Measurements from ENCODE around the gene SPRY4. TPM values are rescaled to one million over a fixed set of nuclear protein-coding genes. Genes with fewer than 3 reads are reported as not detected.

The SPRY4 gene
- total and polyA plus RNA-seq, 2 of the 13 experiments (the other 11 are each of a cell fraction or from before 2014, with no cell fraction given), result 8.9 to 17.8 TPM

DNA sequence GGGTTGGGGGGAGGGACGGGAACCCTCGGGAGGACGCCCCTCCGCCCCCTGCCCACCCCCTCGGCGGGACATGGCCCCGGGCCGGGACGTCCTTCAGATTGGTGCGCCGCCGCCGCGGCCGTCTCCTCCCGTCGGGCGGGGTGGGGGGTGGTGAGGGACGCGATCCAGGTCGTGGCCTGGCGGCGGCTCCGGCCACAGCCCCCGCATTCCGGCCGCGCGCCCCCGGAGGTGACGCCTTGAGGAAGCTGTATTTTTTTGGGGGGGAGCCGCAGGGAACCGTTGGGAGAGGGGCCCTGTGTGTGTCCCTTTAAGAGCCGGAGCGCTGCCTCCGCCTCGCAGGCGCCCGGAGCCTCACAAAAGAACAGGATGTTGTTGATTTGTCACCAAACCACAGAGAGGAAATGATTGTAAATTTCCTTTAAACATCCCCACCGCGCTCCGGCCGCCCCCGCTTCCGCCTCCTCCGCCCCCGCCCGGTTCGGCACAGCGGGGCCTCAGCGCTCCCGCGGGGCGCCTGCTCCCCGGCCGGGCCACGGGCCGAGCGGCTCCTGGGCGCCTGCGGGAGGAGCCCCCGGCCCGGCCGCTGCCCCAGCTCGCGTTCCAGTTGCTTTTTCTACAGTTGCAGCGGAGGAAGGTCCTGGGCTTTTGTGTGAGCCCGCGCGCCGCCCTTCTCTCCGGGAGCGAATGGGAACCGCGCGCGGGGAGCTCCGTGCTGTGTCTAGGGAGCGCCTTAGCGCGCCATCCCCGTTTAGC is 32.1 kb upstream of the SPRY4 start (continued):
- 0 out of 2 replicates have a peak, but pooled peaks have one; percentile 32 for TF ChIP-seq ELF4 (CRISPR knock-in tag; IDR thresholded peaks at IDR 0.05; ENCODE audit: borderline replicate concordance)
- TF ChIP-seq ELF1 (CRISPR knock-in tag; IDR thresholded peaks at IDR 0.05), result peak; percentile 33; the same call in 1 of the 2 replicates
- TF ChIP-seq SOX5 (CRISPR knock-in tag; IDR thresholded peaks at IDR 0.05; ENCODE audit: borderline replicate concordance), result peak; percentile 60; the same call in 1 of the 2 replicates
- TF ChIP-seq ZNF552 (CRISPR knock-in tag; IDR thresholded peaks at IDR 0.05; ENCODE audit: borderline replicate concordance), result no peak
- peak; percentile 94 for TF ChIP-seq RBFOX2 (IDR thresholded peaks at IDR 0.05; ENCODE audit: low read depth, low read length)
- TF ChIP-seq, protein P1, sequence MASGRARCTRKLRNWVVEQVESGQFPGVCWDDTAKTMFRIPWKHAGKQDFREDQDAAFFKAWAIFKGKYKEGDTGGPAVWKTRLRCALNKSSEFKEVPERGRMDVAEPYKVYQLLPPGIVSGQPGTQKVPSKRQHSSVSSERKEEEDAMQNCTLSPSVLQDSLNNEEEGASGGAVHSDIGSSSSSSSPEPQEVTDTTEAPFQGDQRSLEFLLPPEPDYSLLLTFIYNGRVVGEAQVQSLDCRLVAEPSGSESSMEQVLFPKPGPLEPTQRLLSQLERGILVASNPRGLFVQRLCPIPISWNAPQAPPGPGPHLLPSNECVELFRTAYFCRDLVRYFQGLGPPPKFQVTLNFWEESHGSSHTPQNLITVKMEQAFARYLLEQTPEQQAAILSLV (CRISPR knock-in tag; IDR thresholded peaks at IDR 0.05; ENCODE audit: borderline replicate concordance), result no peak
- TF ChIP-seq FOXP1 (IDR thresholded peaks at IDR 0.05), result no peak
- no peak; the same call in none of the 2 replicates for TF ChIP-seq FOXP1 (CRISPR knock-in tag; IDR thresholded peaks at IDR 0.05)
- TF ChIP-seq XBP1 (CRISPR knock-in tag; IDR thresholded peaks at IDR 0.05), result no peak
- 0 out of 2 replicates have a peak, but pooled peaks have one; percentile 25 for TF ChIP-seq ARNT2 (CRISPR knock-in tag; IDR thresholded peaks at IDR 0.05; ENCODE audit: low read depth)
- no peak for TF ChIP-seq DR1 (CRISPR knock-in tag; IDR thresholded peaks at IDR 0.05)
- TF ChIP-seq ZNF335 (CRISPR knock-in tag; IDR thresholded peaks at IDR 0.05), result no peak
- peak; percentile 56; the same call in 1 of the 2 replicates for TF ChIP-seq BCL6 (CRISPR knock-in tag; IDR thresholded peaks at IDR 0.05)
- TF ChIP-seq, protein P2, sequence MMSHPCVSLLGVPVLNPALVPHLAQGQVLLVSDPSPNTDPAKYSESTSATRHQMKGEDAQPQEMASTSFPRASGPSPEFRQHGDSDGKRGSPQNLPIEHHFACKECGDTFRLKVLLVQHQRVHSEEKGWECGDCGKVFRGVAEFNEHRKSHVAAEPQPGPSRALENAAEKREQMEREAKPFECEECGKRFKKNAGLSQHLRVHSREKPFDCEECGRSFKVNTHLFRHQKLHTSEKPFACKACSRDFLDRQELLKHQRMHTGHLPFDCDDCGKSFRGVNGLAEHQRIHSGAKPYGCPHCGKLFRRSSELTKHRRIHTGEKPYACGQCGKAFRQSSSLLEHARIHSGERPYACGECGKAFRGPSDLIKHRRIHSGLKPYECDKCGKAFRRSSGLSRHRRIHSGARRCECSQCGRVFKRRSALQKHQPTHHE (CRISPR knock-in tag; IDR thresholded peaks at IDR 0.05; ENCODE audit: borderline replicate concordance), result 0 out of 2 replicates have a peak, but pooled peaks have one; percentile 76
- no peak for TF ChIP-seq SNRNP70 (IDR thresholded peaks at IDR 0.05; ENCODE audit: low read depth, low read length)
- TF ChIP-seq SP5 (CRISPR knock-in tag; IDR thresholded peaks at IDR 0.05; ENCODE audit: borderline replicate concordance, low read depth), result peak; percentile 80; the same call in 1 of the 2 replicates
- peak; percentile 92 for TF ChIP-seq ZNF777 (CRISPR knock-in tag; IDR thresholded peaks at IDR 0.05)
- 0 out of 2 replicates have a peak, but pooled peaks have one; percentile 21 for TF ChIP-seq YEATS2 (CRISPR knock-in tag; IDR thresholded peaks at IDR 0.05; ENCODE audit: borderline replicate concordance)
- peak; percentile 34; the same call in 1 of the 2 replicates for TF ChIP-seq NR2C2 (CRISPR knock-in tag; IDR thresholded peaks at IDR 0.05; ENCODE audit: borderline replicate concordance)
- TF ChIP-seq NR2F1 (CRISPR knock-in tag; IDR thresholded peaks at IDR 0.05), result 0 out of 4 replicates have a peak, but pooled peaks of 1 of the 2 experiments have one; percentile 22
- no peak for TF ChIP-seq TCF12 (IDR thresholded peaks at IDR 0.05)
- 0 out of 2 replicates have a peak, but pooled peaks have one; percentile 30 for TF ChIP-seq TCF12 (CRISPR knock-in tag; IDR thresholded peaks at IDR 0.05)
- no peak for TF ChIP-seq ZNF225 (CRISPR knock-in tag; IDR thresholded peaks at IDR 0.05)
- TF ChIP-seq EED (CRISPR knock-in tag; IDR thresholded peaks at IDR 0.05), result 0 out of 2 replicates have a peak, but pooled peaks have one; percentile 18
- TF ChIP-seq, protein P3, sequence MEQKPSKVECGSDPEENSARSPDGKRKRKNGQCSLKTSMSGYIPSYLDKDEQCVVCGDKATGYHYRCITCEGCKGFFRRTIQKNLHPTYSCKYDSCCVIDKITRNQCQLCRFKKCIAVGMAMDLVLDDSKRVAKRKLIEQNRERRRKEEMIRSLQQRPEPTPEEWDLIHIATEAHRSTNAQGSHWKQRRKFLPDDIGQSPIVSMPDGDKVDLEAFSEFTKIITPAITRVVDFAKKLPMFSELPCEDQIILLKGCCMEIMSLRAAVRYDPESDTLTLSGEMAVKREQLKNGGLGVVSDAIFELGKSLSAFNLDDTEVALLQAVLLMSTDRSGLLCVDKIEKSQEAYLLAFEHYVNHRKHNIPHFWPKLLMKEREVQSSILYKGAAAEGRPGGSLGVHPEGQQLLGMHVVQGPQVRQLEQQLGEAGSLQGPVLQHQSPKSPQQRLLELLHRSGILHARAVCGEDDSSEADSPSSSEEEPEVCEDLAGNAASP (CRISPR knock-in tag; IDR thresholded peaks at IDR 0.05; ENCODE audit: borderline replicate concordance), result 0 out of 2 replicates have a peak, but pooled peaks have one; percentile 29
- TF ChIP-seq KDM5A (IDR thresholded peaks at IDR 0.05; ENCODE audit: borderline replicate concordance, low read length), result peak; percentile 45; the same call in 1 of the 2 replicates

Data from HepG2 (cell line).